MM.1S (cell line): ENCODE data around the gene ADGRL3.

Source experiments
- DNase-seq: peaks from one replicate; pipeline ENCODE4 v3.0.0-alpha.2; 2015
- H2AFZ ChIP-seq: fragments of 300-600 bp; sonication (generic); 2 replicates; pipeline ENCODE4 v1.6.0; 2016; ENCODE audit warnings: antibody characterized with exemption, low read length
- H3F3A ChIP-seq: fragments of 300-600 bp; sonication (generic); 2 replicates; pipeline ENCODE4 v1.6.1; 2016; ENCODE audit warnings: mild to moderate bottlenecking, antibody characterized with exemption, low read length, moderate library complexity, mixed read lengths; ENCODE audit not compliant: insufficient read depth
- H3K27ac ChIP-seq: fragments of 300-600 bp; sonication (generic); 2 replicates; pipeline ENCODE4 v1.5.1; 2016; ENCODE audit warnings: mild to moderate bottlenecking, low read length
- H3K27me3 ChIP-seq: fragments of 300-600 bp; sonication (generic); replicated peaks from 2 replicates; pipeline ENCODE4 v1.6.0; 2016; ENCODE audit warnings: low read length; ENCODE audit not compliant: insufficient read depth
- H3K36me3 ChIP-seq: fragments of 300-600 bp; sonication (generic); replicated peaks from 2 replicates; pipeline ENCODE4 v1.6.1; 2016; ENCODE audit warnings: mild to moderate bottlenecking, low read length, mixed read lengths; ENCODE audit not compliant: insufficient read depth
- H3K4me1 ChIP-seq: fragments of 300-600 bp; sonication (generic); 2 replicates; pipeline ENCODE4 v1.6.1; 2016; ENCODE audit warnings: low read length, mixed read lengths
- H3K4me2 ChIP-seq: fragments of 300-600 bp; sonication (generic); 2 replicates; pipeline ENCODE4 v1.6.0; 2016; ENCODE audit warnings: low read depth, low read length
- H3K4me3 ChIP-seq: fragments of 300-600 bp; sonication (generic); 2 replicates; pipeline ENCODE4 v1.5.1; 2016; ENCODE audit warnings: low read length, mixed read lengths
- H3K79me2 ChIP-seq: fragments of 300-600 bp; sonication (generic); 2 replicates; pipeline ENCODE4 v1.6.1; 2016; ENCODE audit warnings: mixed run types, low read length, mixed read lengths
- H3K9ac ChIP-seq: fragments of 300-600 bp; sonication (generic); 2 replicates; pipeline ENCODE4 v1.6.1; 2016; ENCODE audit warnings: low read length, mixed read lengths
- H3K9me2 ChIP-seq: fragments of 300-600 bp; sonication (generic); replicated peaks from 2 replicates; pipeline ENCODE4 v1.6.1; 2016; ENCODE audit warnings: mild to moderate bottlenecking, low read length, mixed read lengths; ENCODE audit not compliant: insufficient read depth
- H3K9me3 ChIP-seq: fragments of 300-600 bp; sonication (generic); replicated peaks from 2 replicates; pipeline ENCODE4 v1.6.1; 2016; ENCODE audit warnings: mild to moderate bottlenecking, low read length, mixed read lengths; ENCODE audit not compliant: insufficient read depth
- H4K20me1 ChIP-seq: fragments of 300-600 bp; sonication (generic); 2 replicates; pipeline ENCODE4 v1.6.1; 2016; ENCODE audit warnings: mild to moderate bottlenecking, low read length, moderate library complexity, mixed read lengths; ENCODE audit not compliant: insufficient read depth
- EZH2 ChIP-seq: fragments of 300-600 bp; sonication (generic); optimal IDR thresholded peaks from 2 replicates; pipeline ENCODE3; 2017; ENCODE audit warnings: low read depth, mild to moderate bottlenecking, antibody characterized with exemption, low read length, mixed read lengths
- EZH2phosphoT487 ChIP-seq: fragments of 300-600 bp; sonication (generic); IDR thresholded peaks from 2 replicates; pipeline ENCODE4 v1.6.1; 2018; ENCODE audit warnings: antibody characterized with exemption, low read length
- TF ChIP-seq, protein P1 (sequence below): fragments of 300-600 bp; sonication (generic); IDR thresholded peaks from 2 replicates; pipeline ENCODE4 v1.5.1; 2016; ENCODE audit warnings: antibody characterized with exemption, low read length, mixed read lengths

Gene ADGRL3

DNA sequence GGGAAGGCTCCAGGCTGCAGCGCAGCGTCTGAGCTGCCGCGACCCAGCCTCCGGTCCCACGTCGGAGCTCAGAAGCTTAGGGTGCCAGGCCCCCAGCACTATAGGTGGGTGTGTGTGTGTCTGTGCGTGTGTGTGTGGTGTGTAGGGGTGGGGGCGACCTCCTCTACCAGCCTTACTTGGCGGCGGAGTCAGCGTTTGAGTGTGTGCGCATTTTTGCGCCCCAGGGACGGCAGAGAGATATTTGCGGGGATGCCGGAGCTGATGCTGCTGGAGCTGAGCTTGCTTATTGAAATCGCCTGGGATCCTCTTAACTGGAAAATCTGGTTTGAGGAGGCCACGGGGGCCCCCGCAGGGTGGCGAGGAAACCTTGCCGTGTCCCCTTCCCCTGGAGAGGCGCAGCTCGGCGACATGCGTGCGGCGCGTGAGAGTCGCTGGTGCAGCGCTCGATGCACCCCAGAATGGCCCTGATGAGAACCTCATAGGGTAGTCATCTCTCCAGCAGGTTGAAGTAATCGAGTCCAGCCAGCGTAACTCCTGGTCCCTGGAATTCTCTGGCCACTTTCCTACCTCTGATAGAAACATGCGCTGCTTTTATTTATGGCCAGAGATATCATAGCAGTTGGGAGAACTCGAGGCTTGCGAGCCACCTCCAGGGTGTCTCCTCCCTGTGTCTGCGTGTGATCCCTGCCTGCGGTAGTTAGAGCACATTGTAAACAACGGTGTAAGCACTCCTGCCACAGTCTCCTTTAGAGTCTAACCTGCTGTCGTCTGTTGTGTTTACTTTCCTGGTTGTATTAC, 2.7 kb downstream of the ADGRL3 start:
- H3K9me2 ChIP-seq, result no peaks in the 10 kb centered on the region
- H3K4me1 ChIP-seq, result no peaks in the 10 kb centered on the region
- H3F3A ChIP-seq, result no peaks in the 10 kb centered on the region
- no peaks in the 10 kb centered on the region for H4K20me1 ChIP-seq
- H3K79me2 ChIP-seq, result no peaks in the 10 kb centered on the region
- H3K27me3 ChIP-seq, result no peaks in the 10 kb centered on the region
- TF ChIP-seq, protein P1, sequence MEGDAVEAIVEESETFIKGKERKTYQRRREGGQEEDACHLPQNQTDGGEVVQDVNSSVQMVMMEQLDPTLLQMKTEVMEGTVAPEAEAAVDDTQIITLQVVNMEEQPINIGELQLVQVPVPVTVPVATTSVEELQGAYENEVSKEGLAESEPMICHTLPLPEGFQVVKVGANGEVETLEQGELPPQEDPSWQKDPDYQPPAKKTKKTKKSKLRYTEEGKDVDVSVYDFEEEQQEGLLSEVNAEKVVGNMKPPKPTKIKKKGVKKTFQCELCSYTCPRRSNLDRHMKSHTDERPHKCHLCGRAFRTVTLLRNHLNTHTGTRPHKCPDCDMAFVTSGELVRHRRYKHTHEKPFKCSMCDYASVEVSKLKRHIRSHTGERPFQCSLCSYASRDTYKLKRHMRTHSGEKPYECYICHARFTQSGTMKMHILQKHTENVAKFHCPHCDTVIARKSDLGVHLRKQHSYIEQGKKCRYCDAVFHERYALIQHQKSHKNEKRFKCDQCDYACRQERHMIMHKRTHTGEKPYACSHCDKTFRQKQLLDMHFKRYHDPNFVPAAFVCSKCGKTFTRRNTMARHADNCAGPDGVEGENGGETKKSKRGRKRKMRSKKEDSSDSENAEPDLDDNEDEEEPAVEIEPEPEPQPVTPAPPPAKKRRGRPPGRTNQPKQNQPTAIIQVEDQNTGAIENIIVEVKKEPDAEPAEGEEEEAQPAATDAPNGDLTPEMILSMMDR, result no peak
- TF ChIP-seq EZH2phosphoT487 (no peak), EZH2 (no peak)
- DNase-seq, result no peak
- H3K36me3 ChIP-seq, result no peaks in the 10 kb centered on the region
- H3K9me3 ChIP-seq, result no peaks in the 10 kb centered on the region
- no peak overlapping the region for H3K4me2 ChIP-seq
- H3K27ac ChIP-seq, result no peak overlapping the region
- H3K9ac ChIP-seq, result no peak overlapping the region
- no peak overlapping the region for H2AFZ ChIP-seq
- H3K4me3 ChIP-seq, result no peak overlapping the region

- Histone ChIP-seq H3K79me2 (no peaks in the 10 kb centered on the region), H3K9me3 (no peaks in the 10 kb centered on the region), H3K27ac (no peak overlapping the region), H4K20me1 (no peaks in the 10 kb centered on the region), H3K36me3 (no peaks in the 10 kb centered on the region), H3K9me2 (no peaks in the 10 kb centered on the region), H3K4me1 (no peaks in the 10 kb centered on the region), H3F3A (no peaks in the 10 kb centered on the region), H3K27me3 (no peaks in the 10 kb centered on the region), H3K4me2 (no peak overlapping the region), H3K9ac (no peak overlapping the region), H3K4me3 (no peak overlapping the region), H2AFZ (no peak overlapping the region)
- DNase-seq, result no peak
- TF ChIP-seq, protein P1, result no peak
- TF ChIP-seq EZH2 (no peak), EZH2phosphoT487 (no peak)
Observed at GRCh38 chr4:61203436-61203790, 3.3 kb downstream of the ADGRL3 start.

GRCh38 chr4:61204353-61205060, 4.4 kb downstream of the ADGRL3 start:
- Histone ChIP-seq H3K4me2 (no peak overlapping the region), H3K4me1 (no peaks in the 10 kb centered on the region), H3K9ac (no peak overlapping the region), H3F3A (no peaks in the 10 kb centered on the region), H3K4me3 (no peak overlapping the region), H3K36me3 (no peaks in the 10 kb centered on the region), H3K27me3 (no peaks in the 10 kb centered on the region), H4K20me1 (no peaks in the 10 kb centered on the region), H3K9me2 (no peaks in the 10 kb centered on the region), H3K79me2 (no peaks in the 10 kb centered on the region), H2AFZ (no peak overlapping the region), H3K27ac (no peak overlapping the region), H3K9me3 (no peaks in the 10 kb centered on the region)
- TF ChIP-seq, protein P1, result no peak
- no peak for TF ChIP-seq EZH2phosphoT487
- no peak for DNase-seq
